H9 (cell line): ENCODE data around the gene RAB3GAP2. TPM values are rescaled to one million over a fixed set of nuclear protein-coding genes. Genes with fewer than 3 reads are reported as not detected.
"Not testable (repeated sequence)": the region's sequence is repeated elsewhere in the genome, so short reads cannot be mapped to it uniquely, and the experiment has no call there.

Source experiments
- DNase-seq: peaks from one replicate; pipeline ENCODE4 v3.0.0-alpha.2; 2017
- H2AFZ ChIP-seq: one replicate; pipeline ENCODE4 v1.6.1; 2013; ENCODE audit warnings: mild to moderate bottlenecking, low read length, control low read depth, moderate library complexity
- H2AK5ac ChIP-seq: 2 replicates; pipeline ENCODE4 v1.6.1; 2013; ENCODE audit warnings: low read length, control low read depth, mixed read lengths; ENCODE audit not compliant: insufficient read length
- H2BK120ac ChIP-seq: one replicate; pipeline ENCODE4 v1.6.1; 2013; ENCODE audit warnings: low read depth, mild to moderate bottlenecking, low read length, control low read depth, inconsistent platforms; ENCODE audit not compliant: poor library complexity, severe bottlenecking
- H2BK12ac ChIP-seq: 2 replicates; pipeline ENCODE4 v1.6.1; 2013; ENCODE audit warnings: low read length, control low read depth, mixed read lengths, low read depth; ENCODE audit not compliant: insufficient read length
- H2BK15ac ChIP-seq: 2 replicates; pipeline ENCODE4 v1.6.1; 2013; ENCODE audit warnings: low read depth, low read length, control low read depth
- H2BK20ac ChIP-seq: one replicate; pipeline ENCODE4 v1.6.1; 2013; ENCODE audit warnings: low read depth, mild to moderate bottlenecking, low read length, control low read depth, inconsistent platforms; ENCODE audit not compliant: poor library complexity, severe bottlenecking
- H2BK5ac ChIP-seq: 2 replicates; pipeline ENCODE4 v1.6.1; 2013; ENCODE audit warnings: low read length, control low read depth, mixed read lengths; ENCODE audit not compliant: insufficient read length
- H3K14ac ChIP-seq: 2 replicates; pipeline ENCODE4 v1.6.1; 2013; ENCODE audit warnings: low read length, control low read depth; ENCODE audit not compliant: insufficient read depth
- H3K18ac ChIP-seq: 2 replicates; pipeline ENCODE4 v1.6.1; 2013; ENCODE audit warnings: low read depth, mild to moderate bottlenecking, mixed read lengths, low read length, control low read depth; ENCODE audit not compliant: insufficient read length
- H3K23ac ChIP-seq: 2 replicates; pipeline ENCODE4 v1.6.1; 2013; ENCODE audit warnings: low read length, control low read depth, mixed read lengths, low read depth; ENCODE audit not compliant: insufficient read length
- H3K23me2 ChIP-seq: 2 replicates; pipeline ENCODE4 v1.6.1; 2013; ENCODE audit warnings: low read depth, mild to moderate bottlenecking, mixed read lengths, low read length, control low read depth; ENCODE audit not compliant: insufficient read length, poor library complexity, severe bottlenecking
- H3K27ac ChIP-seq: 2 replicates; pipeline ENCODE4 v1.5.1; 2013; ENCODE audit warnings: low read length, control low read depth, mixed read lengths, low read depth; ENCODE audit not compliant: insufficient read length
- H3K27me3 ChIP-seq: 2 replicates; pipeline ENCODE4 v1.6.1; 2013; ENCODE audit warnings: low read length, control low read depth, inconsistent platforms; ENCODE audit not compliant: insufficient read depth
- H3K4ac ChIP-seq: 2 replicates; pipeline ENCODE4 v1.6.1; 2013; ENCODE audit warnings: low read depth, mild to moderate bottlenecking, control low read depth, inconsistent platforms, low read length, moderate library complexity
- H3K4me1 ChIP-seq: 2 replicates; pipeline ENCODE4 v1.6.1; 2013; ENCODE audit warnings: low read length, control low read depth, inconsistent platforms; ENCODE audit not compliant: insufficient read depth
- H3K4me2 ChIP-seq: 2 replicates; pipeline ENCODE4 v1.6.1; 2013; ENCODE audit warnings: low read length, control low read depth, mixed read lengths; ENCODE audit not compliant: insufficient read length, insufficient read depth
- H3K56ac ChIP-seq: 2 replicates; pipeline ENCODE4 v1.6.1; 2013; ENCODE audit warnings: low read depth, mild to moderate bottlenecking, mixed read lengths, low read length, control low read depth; ENCODE audit not compliant: insufficient read length
- H3K79me1 ChIP-seq: 2 replicates; pipeline ENCODE4 v1.6.1; 2013; ENCODE audit warnings: low read depth, mild to moderate bottlenecking, moderate library complexity, low read length, control low read depth, inconsistent platforms; ENCODE audit not compliant: insufficient read depth, poor library complexity, severe bottlenecking
- H3K79me2 ChIP-seq: 2 replicates; pipeline ENCODE4 v1.6.1; 2013; ENCODE audit warnings: low read length, control low read depth, inconsistent platforms; ENCODE audit not compliant: insufficient read depth
- H3K9ac ChIP-seq: 2 replicates; pipeline ENCODE4 v1.6.1; 2013; ENCODE audit warnings: low read length, control low read depth, mixed read lengths; ENCODE audit not compliant: insufficient read length; ENCODE audit errors: extremely low read depth
- H3K9me3 ChIP-seq: one replicate; pipeline ENCODE4 v1.6.1; 2013; ENCODE audit warnings: low read depth, low read length, inconsistent platforms; ENCODE audit not compliant: control insufficient read depth
- H3T11ph ChIP-seq: one replicate; pipeline ENCODE4 v1.6.1; 2013; ENCODE audit warnings: mild to moderate bottlenecking, low read length, control low read depth, inconsistent platforms
- H4K20me1 ChIP-seq: one replicate; pipeline ENCODE4 v1.6.1; 2013; ENCODE audit not compliant: control insufficient read depth, insufficient read length, insufficient read depth
- H4K5ac ChIP-seq: 2 replicates; pipeline ENCODE4 v1.6.1; 2013; ENCODE audit warnings: low read depth, mild to moderate bottlenecking, mixed read lengths, low read length, control low read depth; ENCODE audit not compliant: insufficient read length
- H4K8ac ChIP-seq: replicated peaks from 2 replicates; pipeline ENCODE4 v1.6.1; 2013; ENCODE audit warnings: low read length, control low read depth, mixed read lengths, low read depth; ENCODE audit not compliant: insufficient read length
- H4K91ac ChIP-seq: 2 replicates; pipeline ENCODE4 v1.6.1; 2013; ENCODE audit warnings: low read depth, mild to moderate bottlenecking, moderate library complexity, mixed read lengths, low read length, control low read depth; ENCODE audit not compliant: insufficient read length
- H3K27ac Mint-ChIP-seq, 3 experiments: 2 replicates in 2 of 3; 3 replicates in 1 of 3; pipeline ENCODE4 v1.8.0; 2020 to 2021; ENCODE audit warnings: mixed read lengths in 3 of 3, mild to moderate bottlenecking in 1 of 3, moderate library complexity in 1 of 3
- H3K27me3 Mint-ChIP-seq: 2 replicates; pipeline ENCODE4 v1.8.0; 2021; ENCODE audit warnings: low read depth, mild to moderate bottlenecking, moderate library complexity, mixed read lengths
- H3K36me3 Mint-ChIP-seq, 3 experiments: 2 replicates in 2 of 3; 3 replicates in 1 of 3; pipeline ENCODE4 v1.8.0; 2020 to 2021; ENCODE audit warnings: low read depth in 3 of 3, mixed read lengths in 3 of 3; ENCODE audit not compliant: insufficient read depth in 1 of 3
- H3K4me1 Mint-ChIP-seq, 2 experiments: 2 replicates each; pipeline ENCODE4 v1.8.0; 2020; ENCODE audit warnings: mixed read lengths in 2 of 2
- H3K4me3 Mint-ChIP-seq, 2 experiments: 2 replicates in 1 of 2; 3 replicates in 1 of 2; pipeline ENCODE4 v1.8.0; 2020 to 2021; ENCODE audit warnings: mild to moderate bottlenecking in 2 of 2, mixed read lengths in 2 of 2, moderate library complexity in 1 of 2
- H3K9me3 Mint-ChIP-seq, 2 experiments: 2 replicates in 1 of 2; 3 replicates in 1 of 2; pipeline ENCODE4 v1.8.0; 2020; ENCODE audit warnings: mild to moderate bottlenecking in 2 of 2, mixed read lengths in 2 of 2, moderate library complexity in 1 of 2
- CTCF ChIP-seq: fragments of 200-600 bp; sonication (generic); conservative IDR thresholded peaks from 3 replicates; pipeline ENCODE4 v1.8.0; 2021; ENCODE audit warnings: antibody characterized with exemption, mild to moderate bottlenecking
- WGBS: extraction: QIAGEN DNeasy Blood & Tissue Kit; methylation state at CpG from one replicate; pipeline ENCODE4 v1.1.7; 2013; ENCODE audit warnings: missing lambda C conversion rate, low lambda C conversion rate, mixed read lengths; ENCODE audit not compliant: insufficient read length; ENCODE audit errors: extremely low coverage; 5-methylcytosine and 5-hydroxymethylcytosine counted together
- total RNA-seq: library from RNA; stranded (reverse); gene quantifications from 2 replicates; pipeline ENCODE4 v1.2.1, GENCODE V29; 2021

The RAB3GAP2 gene
- total RNA-seq, 1 experiment from 2014 or later, result 48.3 TPM

GRCh38 chr1:220267630-220268029 lies 4.6 kb downstream of the RAB3GAP2 start:
- H3K27ac Mint-ChIP-seq, result peak overlapping the region in 2 of 3 experiments; percentile 10 to 45; a peak in 2 of 7 replicates
- Histone ChIP-seq H2AFZ (no peak overlapping the region), H2BK120ac (no peak overlapping the region), H3K4ac (no peak overlapping the region), H3K23ac (no peak overlapping the region), H2BK15ac (no peak overlapping the region), H2AK5ac (no peak overlapping the region), H3K27me3 (no peaks in the 10 kb centered on the region), H3K79me2 (peaks cover 29% of the 10 kb centered on the region; the same call in 1 of the 2 replicates), H4K91ac (no peak overlapping the region), H2BK5ac (no peak overlapping the region), H2BK20ac (no peak overlapping the region), H3K23me2 (peaks cover 7% of the 10 kb centered on the region), H3T11ph (no peak overlapping the region), H4K8ac (no peak overlapping the region), H3K27ac (no peak overlapping the region), H3K4me1 (peaks cover 10% of the 10 kb centered on the region; the same call in 1 of the 2 replicates), H2BK12ac (no peak overlapping the region), H4K5ac (no peak overlapping the region), H3K14ac (no peak overlapping the region), H4K20me1 (no peaks in the 10 kb centered on the region), H3K9me3 (no peaks in the 10 kb centered on the region), H3K18ac (no peak overlapping the region), H3K79me1 (peaks cover 2% of the 10 kb centered on the region), H3K9ac (no peak overlapping the region), H3K4me2 (no peak overlapping the region), H3K56ac (no peak overlapping the region)
- H3K27me3 Mint-ChIP-seq, result no peaks in the 10 kb centered on the region
- H3K9me3 Mint-ChIP-seq, result peaks cover 0 to 9% of the 10 kb centered on the region in 2 experiments; a peak in 3 of 5 replicates
- H3K36me3 Mint-ChIP-seq, result peaks cover 44 to 53% (median 45%) of the 10 kb centered on the region in 3 experiments
- no CpG with 5 or more reads among the region's 4 CpGs for WGBS
- DNase-seq, result no peak
- TF ChIP-seq CTCF, result no peak
- peaks cover 8% of the 10 kb centered on the region in 2 experiments for H3K4me1 Mint-ChIP-seq
- H3K4me3 Mint-ChIP-seq, result no peak overlapping the region

- not testable (repeated sequence) for H3K4me3 Mint-ChIP-seq
- no CpG with 5 or more reads among the region's 3 CpGs for WGBS
Observed at GRCh38 chr1:220260228-220260627, 12.0 kb downstream of the RAB3GAP2 start.

More at GRCh38 chr1:220260228-220260627, 12.0 kb downstream of the RAB3GAP2 start:
- Mint-ChIP-seq H3K36me3 (peaks cover 37 to 70% (median 60%) of the 10 kb centered on the region in 3 experiments), H3K4me1 (peaks cover 23 to 27% of the 10 kb centered on the region in 2 experiments), H3K9me3 (peaks cover 5 to 31% of the 10 kb centered on the region in 2 experiments; a peak in 4 of 5 replicates)
- H3K4me2 ChIP-seq, H2BK15ac ChIP-seq, H3K79me2 ChIP-seq, H3K18ac ChIP-seq, H3K4me1 ChIP-seq, H4K5ac ChIP-seq, H3K9ac ChIP-seq, H2BK5ac ChIP-seq, H3K27ac Mint-ChIP-seq, H3K9me3 ChIP-seq, H3T11ph ChIP-seq, H3K23ac ChIP-seq, H2BK20ac ChIP-seq, H3K23me2 ChIP-seq, H3K79me1 ChIP-seq, H2AK5ac ChIP-seq, H3K27ac ChIP-seq, H3K4ac ChIP-seq, DNase-seq, H4K91ac ChIP-seq, H3K27me3 ChIP-seq, H4K8ac ChIP-seq, H3K14ac ChIP-seq, H3K56ac ChIP-seq, H4K20me1 ChIP-seq, H3K27me3 Mint-ChIP-seq, H2BK120ac ChIP-seq, H2AFZ ChIP-seq, H2BK12ac ChIP-seq: not testable (repeated sequence)
